T-helper 1 cell treated with Interleukin-12 subunit alpha and Interleukin-12 subunit beta and Interleukin-4 antibody, amounts not matched to agents 30 ng/mL and 1 ng/mL, for 36 hours (primary cell): ENCODE results near the gene PLEKHG5. TPM values are rescaled to one million over a fixed set of nuclear protein-coding genes. Genes with fewer than 3 reads are reported as not detected.
"Not testable (repeated sequence)": the region's sequence is repeated elsewhere in the genome, so short reads cannot be mapped to it uniquely, and the experiment has no call there.

Source experiments
- intact Hi-C: fragments of 100-400 bp; cut with micrococcal nuclease; formaldehyde crosslinking; loops from one replicate; pipeline ENCODE4 v1.15.1; 2024
- total RNA-seq: library from RNA; stranded (reverse); gene quantifications from 2 replicates; pipeline ENCODE4 v1.2.3, GENCODE V29; 2022

The PLEKHG5 gene
- total RNA-seq, 1 donor from 2014 or later: 1.8 TPM

DNA sequence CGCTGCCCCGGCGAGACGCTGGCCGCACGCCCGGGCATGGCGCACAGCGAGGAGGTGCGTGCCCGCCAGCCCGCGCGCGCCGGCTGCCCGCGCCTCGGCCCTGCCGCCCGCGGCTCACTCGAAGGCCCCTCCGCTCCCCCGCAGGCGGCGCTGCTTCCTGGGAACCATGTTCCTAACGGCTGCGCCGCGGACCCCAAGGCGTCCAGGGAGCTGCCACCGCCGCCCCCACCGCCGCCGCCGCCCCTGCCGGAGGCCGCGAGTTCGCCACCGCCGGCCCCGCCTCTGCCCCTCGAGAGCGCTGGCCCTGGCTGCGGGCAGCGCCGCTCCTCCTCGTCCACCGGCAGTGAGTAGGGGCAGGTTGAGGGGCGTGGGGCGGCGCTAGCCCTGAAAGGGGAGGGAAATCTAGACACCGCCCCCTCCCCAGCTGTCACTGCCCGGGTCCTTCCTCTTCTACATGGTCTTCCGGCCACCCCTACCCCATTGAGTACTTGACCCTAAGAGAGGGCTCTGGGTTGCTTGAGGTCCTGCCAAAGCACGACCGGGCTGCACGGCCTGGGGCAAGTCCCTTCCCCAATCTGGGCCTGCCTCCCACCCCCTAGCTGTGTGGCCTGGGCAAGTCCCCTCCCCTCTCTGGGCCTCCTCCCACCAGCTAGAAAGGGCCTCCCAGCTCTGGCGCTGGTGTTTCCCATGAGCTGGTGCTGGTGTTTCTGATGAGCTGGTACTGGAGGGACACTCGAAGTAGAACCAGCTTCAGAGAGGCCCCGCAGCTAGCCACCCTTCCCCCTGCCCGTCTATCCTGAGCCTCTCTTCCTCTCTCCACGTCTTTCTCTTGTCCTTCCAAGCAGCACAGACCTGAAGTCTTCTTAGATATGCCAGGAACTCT lies 42.5 kb downstream of the PLEKHG5 start:
- intact Hi-C loops: no loop called here

DNA sequence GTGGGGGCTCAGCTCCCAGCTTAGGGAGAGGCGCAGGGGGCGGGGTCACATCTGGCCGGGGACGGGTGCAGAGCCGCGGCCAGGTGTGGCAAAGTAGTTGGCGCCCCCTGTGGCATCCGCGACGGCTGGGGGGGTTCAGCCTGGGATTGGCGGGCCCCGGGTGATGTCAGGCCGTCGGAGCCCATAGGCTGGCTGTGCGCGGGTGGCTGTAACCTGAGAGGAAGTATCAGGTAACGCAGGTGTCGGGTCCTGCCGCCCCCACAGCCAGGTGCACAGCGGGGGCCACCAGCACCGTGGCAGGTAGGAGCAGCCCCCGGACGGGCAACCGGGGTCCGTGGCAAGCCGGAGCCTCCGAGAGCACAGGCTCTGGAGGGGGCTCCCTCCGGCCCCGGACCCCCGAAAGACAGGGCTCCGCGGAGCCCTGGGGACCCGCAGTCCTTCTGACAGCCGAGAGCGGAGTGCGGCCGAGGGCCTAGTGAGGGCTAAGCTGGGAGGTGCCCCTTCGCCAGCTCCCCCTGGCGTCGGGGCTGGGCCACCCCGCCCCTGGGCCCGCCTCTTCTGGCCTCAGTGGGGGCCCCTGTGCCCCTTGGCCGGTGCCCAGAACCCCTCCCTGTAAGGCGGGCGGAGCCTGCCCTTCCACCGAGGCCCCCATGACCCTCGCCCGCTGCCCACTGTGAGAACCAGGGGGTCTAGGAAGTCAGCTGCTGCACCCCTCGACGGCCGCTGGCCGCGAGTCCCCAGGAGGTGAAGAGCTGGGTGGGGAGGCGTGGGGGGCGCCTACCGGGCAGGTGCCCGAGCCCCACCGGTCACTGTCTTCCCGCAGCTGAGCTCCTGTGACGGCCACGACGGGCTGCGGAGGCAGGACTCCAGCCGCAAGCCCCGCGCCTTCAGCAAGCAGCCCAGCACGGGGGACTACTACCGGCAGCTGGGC lies 43.4 kb downstream of the PLEKHG5 start:
- intact Hi-C loops: no loop called here

DNA sequence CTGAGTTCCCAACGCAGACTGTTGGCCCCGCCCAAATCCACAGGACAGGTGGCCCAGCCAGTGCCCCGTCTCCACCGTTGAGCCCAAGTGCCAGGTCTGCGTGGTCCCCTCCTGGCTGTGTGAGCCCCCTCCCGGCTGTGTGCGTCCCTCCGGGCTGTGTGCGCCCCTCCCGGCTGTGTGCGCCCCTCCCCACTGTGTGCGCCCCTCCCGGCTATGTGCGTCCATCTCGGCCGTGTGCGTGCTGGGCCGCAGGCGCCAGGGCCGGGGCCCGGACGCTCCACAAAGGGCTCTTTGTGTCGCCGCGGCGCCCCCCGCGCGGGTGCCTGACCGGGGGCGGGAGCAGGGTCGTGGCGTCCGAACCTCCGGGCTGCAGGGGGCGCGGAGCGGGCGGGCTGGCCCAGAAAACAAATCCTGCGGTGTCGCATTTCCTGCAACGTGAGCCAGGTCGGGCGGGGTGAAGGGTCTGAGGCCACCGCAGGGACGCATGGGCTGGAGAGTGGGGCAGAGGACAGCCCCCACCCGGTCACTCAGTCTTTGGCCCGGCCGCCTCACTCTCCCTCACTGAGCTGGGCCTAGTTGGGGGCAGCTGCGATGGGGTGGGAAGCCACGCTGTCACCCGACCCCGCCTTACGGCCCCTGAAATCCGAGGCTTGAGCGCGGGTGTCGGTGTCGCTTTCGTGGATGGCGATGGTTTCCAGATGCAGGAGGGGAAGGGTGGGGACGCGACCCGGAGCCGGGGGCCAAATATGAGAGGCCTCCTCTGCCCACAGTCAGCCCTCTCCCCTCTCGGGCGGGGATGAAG lies 44.2 kb downstream of the PLEKHG5 start:
- intact Hi-C loops: no loop called here

DNA sequence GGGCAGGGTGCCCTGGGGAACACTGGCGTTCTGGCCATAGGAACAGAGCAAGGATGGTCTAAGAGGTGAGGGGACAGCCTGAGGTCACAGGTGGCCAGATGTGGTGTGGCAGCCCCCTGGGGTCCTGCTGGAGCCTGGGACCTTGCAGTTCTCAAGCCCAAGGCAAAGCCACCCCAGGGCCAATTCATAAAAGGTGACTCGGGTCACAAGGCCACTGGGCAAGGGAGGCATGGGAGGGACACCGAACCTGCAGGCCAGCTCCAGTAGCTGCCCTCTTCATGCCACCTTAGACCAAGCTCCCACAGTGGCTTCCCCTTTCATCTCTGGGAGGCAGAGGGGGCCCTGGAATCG lies 44.8 kb downstream of the PLEKHG5 start:
- intact Hi-C loops: no loop called here

DNA sequence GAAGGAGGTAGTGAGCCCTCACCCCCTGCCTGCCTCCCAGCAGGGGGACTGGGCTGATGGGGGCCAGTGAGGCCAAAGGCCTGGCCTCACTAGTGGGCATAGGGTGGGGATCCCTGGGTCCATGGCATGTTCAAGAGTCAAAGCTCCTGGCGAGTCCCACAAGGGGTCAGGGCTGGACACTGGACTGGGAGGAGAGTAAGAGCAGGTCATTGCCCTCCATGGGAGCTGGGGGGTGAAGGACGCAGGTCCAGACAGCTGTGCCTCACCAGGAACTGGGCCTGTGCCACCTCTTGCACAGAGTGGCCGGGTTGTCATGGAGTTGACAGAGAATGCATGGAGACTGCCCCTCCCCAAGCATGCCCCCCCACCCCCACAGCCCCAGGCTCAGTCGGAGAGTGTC lies 45.5 kb downstream of the PLEKHG5 start:
- intact Hi-C loops: loop anchor here (1.0 kb wide), 1 partner anchor 29 kb away; no protein-coding TSS in a partner anchor

DNA sequence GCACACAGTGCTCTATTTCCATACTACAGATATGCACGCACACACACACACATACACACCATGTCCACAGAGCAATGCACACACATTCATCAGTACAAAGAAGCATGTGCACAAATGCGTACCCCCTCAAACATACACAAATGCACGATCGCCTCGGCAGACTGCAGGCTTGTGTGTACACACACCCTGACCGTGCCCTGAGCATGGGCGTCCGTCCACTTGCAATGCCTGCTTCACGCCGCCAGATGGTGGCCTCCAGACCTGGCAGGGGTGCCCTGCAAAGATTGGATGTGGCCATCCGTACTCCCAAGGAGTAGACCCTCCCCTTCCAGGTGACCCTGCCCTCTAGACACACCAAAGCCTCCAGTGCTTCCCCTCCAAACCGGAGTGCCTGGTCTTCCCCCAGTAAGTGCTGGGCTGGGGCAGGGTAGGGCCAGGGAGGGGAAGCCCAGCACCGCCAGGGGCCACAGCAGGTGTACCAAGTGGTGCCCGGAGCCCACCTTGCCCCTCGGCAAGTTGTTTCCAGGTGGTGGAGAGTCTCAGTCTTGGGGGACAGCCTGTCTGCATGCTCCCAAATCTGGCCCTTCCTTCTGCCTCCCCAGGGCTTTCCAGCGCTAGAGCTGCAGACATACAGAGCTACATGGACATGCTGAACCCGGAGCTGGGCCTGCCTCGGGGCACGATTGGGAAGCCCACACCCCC lies 46.3 kb downstream of the PLEKHG5 start:
- intact Hi-C loops: loop anchor here (1.0 kb wide), 1 partner anchor 30 kb away; no protein-coding TSS in a partner anchor

DNA sequence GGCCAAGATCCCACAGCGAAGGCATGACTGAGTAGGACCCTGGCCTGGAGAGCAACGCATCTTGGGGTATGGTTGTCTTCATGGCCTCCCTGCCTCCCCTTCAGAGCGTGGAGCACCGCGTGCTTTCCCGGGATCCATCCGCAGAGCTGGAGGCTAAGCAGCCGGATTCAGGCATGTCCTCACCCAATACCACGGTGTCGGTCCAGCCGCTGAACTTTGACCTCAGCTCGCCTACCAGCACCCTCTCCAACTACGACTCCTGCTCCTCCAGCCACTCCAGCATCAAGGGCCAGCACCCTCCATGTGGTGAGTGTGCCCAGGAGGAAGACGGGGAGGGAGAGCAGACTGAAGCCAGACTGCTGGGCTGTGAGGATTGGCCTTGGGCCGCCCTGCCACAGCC lies 47.1 kb downstream of the PLEKHG5 start:
- intact Hi-C loops: no loop called here

DNA sequence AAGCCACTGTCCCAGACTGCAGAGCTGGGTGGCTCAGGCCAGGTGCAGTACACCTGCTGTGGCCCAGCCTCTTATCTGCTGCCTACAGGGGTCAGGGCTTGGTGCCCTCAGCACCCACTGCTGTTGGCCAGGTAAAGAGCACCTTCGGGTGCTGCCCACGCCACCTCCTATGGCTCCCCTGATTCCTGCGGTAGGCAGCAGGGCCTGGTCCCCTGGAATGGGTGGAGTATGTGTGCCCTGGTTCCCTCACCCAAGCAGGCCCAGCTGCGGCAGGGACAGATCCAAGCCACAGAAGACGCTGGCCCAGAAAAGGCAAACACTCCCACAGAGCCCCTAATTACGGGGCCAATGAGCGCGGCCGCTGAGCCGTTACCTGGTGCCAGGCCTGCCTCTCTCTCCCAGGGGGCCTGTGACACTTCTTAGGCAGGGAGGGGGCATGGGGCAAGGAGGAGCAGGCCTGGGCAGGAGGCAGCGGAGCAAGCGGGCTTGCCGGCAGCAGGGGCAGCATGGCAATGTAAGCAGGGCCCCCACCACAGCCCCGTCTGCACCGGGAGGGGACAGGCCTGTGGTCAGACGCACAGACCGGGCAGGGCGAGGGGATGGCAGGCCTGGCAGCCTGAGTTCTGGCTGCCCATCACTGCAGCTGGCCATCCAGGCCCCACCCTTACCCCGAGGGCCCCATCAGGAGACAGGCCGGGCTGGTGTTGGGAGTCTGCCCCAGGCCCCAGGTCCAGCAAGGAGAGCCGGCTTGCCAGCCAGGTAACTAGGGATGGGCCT lies 47.9 kb downstream of the PLEKHG5 start:
- intact Hi-C loops: no loop called here

DNA sequence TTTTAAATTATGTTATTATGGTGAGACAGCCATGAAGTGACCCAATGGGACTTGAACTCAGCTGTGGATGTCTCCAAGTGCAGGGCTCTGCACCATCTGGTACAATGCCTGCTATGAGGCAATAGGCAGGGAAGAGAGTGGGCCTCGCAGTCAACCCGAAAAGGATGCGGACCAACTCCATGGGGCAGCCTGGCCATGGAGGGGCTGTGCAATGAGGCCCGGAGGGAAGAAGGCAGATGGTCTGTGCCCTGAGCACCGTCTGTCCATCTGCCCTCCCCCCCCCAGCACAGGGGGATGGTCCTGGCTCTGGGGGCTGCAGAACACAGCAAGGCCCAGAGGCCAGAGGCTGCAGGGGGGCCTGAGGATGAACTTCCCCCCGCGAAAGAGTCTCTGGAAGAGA lies 49.9 kb downstream of the PLEKHG5 start:
- intact Hi-C loops: loop anchor here (2.0 kb wide), 1 partner anchor 19 kb away; no protein-coding TSS in a partner anchor

DNA sequence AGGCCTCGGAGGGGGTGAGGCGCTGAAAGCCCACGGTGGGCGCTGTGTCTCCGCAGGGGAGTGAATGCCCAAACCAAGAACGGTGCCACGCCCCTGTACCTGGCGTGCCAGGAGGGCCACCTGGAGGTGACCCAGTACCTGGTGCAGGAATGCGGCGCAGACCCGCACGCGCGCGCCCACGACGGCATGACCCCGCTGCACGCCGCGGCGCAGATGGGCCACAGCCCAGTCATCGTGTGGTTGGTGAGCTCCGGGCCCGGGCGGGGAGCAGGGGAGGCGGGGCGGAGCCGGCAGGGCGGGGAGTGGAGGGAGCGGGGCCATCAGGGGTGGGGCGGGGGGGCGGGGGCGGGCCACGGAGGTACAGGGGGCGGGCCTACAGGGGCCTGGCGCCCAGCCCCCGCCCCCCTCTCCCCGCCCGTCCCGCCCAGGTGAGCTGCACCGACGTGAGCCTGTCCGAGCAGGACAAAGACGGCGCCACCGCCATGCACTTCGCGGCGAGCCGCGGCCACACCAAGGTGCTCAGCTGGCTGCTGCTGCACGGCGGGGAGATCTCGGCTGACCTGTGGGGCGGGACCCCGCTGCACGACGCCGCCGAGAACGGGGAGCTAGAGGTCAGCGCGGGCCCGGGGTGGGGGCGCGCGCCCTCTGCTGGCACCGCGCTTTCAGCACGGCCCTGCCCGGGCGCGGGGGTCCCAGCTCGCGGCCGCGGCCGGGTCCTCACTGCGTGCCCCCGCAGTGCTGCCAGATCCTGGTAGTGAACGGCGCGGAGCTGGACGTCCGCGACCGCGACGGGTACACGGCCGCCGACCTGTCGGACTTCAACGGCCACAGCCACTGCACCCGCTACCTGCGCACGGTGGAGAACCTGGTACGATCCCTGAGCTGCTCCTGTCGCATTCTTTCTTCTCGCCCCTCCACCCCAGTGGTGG lies 51.0 kb downstream of the PLEKHG5 start:
- intact Hi-C loops: loop anchor here (1.0 to 2.0 kb wide), 2 partner anchors 20 to 21 kb away; partner anchors contain the start of gene HES2

DNA sequence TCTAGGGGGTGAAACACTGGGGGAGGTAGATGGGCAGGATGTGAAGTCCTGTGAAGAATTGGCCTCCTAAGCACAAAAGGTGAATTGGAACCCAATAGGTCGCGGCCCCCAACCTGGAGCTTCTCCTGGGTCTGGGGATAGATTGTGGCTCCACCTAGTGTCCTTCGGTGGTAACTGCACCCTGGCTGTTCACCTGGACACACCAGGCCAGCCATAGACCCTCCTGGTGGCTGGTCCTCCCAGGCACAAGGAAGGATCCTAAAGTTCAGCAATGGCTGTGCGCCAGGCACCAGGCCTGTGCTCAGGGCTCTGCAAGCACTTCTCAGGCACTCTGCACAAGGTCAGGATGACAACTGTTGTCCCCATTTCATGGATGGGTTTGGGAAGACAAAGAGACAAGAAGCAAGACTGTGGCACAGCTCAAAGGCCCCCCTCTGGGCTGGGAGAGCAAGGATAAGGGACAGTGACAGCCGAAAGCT lies 53.4 kb downstream of the PLEKHG5 start:
- intact Hi-C loops: loop anchor here (1.0 kb wide), 3 partner anchors 15 to 192 kb away; no protein-coding TSS in a partner anchor

DNA sequence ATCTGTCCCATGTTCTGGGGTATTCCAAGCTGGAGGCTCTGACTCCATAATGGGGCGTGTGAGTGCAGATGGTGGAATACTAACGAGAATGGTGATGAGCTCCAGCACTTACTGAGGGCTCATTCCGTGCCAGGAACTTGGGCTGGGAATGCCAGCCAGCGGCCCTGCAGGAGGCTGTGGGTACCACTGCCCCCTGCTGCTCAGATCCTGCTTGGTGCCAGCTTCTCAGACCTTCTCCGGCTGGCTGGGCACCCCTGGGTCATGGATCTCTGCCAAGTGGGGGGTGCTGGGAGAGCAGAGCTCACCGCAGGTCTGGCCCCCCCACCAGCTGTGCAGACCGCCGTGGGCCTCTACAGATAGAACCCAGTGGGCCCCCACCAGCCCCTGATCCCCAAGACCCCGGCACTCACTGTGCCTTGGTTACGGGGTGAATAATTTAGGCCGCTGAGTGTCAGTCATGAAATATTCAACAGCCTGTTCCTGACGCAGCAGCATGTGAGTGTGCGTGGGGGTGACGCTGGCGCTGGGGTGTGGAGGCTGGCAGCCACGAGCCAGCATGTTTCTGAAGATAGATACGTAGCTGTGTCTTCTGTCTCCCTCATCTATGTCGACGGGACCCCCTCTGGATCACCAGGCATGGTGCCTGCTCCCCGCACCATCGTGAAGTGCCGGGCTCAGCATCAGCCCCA lies 54.3 kb downstream of the PLEKHG5 start:
- intact Hi-C loops: not testable (repeated sequence)

DNA sequence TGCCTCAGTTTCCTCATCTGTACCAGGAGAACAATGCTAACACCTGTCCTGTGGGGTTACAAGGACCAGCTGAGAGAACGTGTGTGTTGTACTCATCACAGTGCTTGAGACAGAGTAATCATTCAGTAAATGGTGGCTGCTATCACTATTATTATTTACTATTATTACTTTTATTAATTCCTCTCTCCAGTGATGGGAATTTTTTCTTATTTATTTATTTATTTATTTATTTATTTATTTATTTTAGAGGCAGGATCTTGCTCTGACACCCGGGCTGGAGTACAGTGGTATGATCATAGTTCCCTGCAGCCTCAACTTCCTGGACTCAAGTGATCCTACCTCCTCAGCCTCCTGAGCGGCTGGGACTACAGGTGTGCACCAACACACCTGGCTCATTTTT lies 55.2 kb downstream of the PLEKHG5 start:
- intact Hi-C loops: not testable (repeated sequence)

DNA sequence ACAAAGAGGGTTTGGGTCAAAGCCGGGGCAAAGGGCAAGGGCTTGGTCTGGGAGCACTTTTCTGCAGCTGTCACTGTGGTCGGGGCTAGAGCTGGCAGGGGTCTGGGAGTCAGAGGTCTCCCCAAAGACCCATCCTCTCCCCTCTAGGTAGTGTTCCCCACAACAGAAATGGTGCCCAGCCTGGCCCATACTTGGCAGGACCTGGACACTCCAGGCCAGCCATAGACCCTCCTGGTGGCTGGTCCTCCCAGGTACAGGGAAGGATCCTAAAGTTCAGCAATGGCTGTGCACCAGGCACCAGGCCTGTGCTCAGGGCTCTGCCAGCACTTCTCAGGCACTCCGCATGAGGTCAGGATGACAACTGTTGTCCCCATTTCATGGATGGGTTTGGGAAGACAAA lies 55.9 kb downstream of the PLEKHG5 start:
- intact Hi-C loops: no loop called here

DNA sequence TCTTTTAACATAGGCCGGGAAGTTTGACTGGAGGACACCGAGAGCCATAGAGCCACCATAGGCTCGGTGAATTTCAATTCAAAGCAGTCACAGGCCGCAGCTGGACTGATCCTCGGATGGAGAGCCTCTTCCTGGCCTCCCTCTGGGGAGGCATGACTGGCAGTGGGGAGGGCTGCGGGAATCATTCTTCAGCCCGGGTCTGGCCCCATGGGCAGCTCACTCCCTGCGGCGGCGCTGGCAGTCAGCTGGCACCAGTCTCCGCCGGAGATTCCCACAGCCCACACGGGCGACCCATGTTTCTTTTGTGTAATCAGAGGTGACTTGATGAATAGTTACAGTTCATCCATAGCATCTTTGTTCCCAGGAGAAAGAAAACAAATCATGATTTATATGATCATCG lies 56.3 kb downstream of the PLEKHG5 start:
- intact Hi-C loops: no loop called here

DNA sequence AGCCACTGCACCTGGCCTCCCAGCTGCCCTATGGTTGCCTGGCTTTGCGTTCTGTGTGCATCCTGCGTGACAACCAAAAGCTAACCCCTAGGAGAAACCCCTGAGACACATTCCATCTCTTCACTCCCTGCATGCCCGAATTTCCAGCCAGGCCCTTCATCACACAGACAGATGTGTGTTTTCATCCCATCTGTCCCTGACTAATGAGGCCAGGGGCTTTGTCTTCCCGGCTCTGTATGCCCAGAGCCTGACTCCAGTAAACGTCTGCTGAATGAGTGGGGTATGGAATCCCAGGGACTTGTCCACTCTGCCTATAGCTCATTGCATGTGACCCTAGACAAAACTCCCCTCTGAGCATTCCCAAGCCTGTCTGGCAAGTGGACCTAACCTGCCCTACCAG lies 57.3 kb downstream of the PLEKHG5 start:
- intact Hi-C loops: no loop called here

DNA sequence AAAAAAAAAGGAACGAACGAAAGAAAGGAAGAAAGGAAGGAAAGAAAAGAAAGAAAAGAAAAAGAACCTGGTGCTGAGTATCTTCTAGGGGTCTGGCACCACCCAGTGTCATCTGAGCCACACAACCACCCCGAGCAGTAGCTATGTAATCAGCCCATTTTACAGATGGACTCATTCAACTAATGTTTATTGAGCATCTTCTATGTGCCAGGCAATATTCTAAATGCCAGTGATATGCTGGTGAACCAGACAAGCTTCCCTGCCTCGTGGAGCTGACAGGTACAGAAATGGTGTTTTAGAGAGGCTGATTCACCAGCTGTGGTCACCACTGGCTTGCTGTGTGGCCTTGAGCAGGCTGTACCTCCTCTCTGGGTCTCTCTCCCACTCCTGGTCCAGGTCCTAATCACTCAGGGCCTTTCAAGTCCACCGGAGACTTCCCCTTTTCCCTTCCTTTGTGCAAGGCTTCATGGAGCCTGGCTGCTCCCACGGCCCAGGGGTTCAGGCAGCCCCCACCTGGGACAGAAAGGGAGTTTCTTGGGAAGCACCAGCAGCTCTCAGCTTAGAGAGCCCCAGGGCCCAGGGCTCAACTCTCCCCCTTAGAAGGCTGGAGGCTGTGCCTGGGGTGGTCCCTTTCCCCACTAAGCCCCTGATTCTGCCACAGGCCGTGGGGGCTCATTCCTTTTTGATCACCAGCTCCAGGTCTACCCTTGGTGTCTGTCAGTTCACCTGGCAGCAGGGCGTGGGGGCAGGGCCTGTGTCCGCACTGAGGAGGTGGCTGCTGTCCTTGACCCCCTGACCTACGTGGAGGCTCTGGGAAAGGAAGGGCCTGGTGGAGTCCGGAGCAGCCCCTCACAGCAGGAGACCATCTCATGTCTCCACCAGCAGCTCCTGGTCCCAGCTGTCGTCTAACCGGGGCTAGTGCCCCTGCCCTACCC lies 59.6 kb downstream of the PLEKHG5 start:
- intact Hi-C loops: not testable (repeated sequence)
